GM19463 (cell line): ENCODE results near the gene ACTL8.

Source experiments
- ATAC-seq: cut with Tn5 transposase; IDR thresholded peaks from one replicate; pipeline ENCODE4 v1.9.1; 2021; ENCODE audit warnings: mild to moderate bottlenecking, moderate library complexity; ENCODE audit not compliant: unreplicated experiment

Gene ACTL8

DNA sequence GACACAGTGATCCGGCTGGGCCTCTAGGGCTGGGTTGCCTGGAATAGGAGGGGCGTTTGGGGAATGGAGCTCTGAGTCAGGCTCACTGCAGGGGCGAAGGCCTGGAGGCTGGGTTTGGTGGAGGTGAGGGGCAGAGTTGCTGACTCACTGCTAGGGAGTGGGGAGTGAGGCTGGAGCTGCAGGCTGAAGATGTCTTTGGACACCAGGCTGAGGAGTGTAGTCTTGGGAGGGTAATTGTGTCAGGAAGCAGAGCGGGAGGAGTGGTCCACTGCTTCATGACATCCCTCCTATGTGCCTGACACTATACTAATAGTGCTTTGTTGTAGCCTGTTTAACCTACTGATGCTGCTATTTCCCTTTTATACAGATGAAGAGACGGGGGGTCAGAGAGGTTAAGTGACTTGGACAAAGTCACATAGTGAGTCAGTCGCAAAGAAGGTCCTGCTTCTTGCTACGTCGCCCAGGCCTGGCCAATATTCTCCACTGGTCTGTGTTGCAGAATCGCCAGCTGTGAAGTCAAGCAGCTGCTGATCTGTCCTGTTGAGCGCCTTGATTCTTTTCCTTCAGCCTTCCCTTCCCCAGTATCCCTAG, 13.6 kb downstream of the ACTL8 start:
- no peak for ATAC-seq

DNA sequence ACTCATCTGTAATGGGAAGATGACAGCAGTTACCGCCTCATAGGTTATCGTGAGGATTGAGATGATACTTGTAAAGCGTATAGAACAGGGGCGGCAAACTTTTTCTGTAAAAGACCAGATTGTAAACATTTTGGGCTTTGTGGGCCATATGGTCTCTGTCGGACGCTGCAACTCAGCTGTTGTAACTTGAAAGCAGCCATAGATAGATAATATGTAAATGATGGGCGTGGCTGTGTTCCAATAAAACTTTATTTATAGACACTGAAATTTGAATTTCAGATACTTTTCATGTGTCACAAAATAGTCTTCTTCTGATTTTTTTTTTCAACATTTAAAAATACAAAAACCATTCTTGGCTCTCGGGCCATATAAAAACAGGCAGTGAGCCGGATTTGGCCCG, 15.8 kb downstream of the ACTL8 start:
- no peak for ATAC-seq

DNA sequence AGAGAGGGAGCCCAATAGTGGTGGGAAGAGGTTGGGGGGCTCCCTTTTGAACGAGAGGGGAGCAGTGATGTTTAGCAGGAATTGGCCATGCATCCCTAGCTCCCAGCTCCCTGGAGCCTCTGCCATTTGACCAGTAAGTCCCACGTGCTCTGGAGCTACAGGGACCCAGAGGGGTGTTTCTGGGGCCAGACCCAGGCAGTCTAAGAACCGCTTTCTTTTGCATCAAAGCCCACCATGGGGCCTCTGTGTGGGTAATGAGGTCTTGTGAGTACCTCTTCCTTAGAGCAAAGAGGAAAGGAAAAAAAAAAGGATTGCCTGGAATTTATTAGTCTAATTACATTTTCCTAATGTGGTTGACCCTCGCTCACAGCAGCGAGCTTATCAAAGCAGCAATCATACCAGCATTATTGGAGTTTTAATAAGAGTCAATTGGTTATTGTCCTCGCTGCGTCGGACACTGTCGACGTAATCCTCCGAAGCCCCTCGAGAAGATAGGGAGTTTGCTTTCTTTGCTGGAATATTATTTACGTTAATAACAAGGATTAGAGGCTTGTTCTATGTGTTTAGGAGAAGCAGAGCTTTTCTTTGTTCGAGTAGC, 17.6 kb downstream of the ACTL8 start:
- no peak for ATAC-seq

DNA sequence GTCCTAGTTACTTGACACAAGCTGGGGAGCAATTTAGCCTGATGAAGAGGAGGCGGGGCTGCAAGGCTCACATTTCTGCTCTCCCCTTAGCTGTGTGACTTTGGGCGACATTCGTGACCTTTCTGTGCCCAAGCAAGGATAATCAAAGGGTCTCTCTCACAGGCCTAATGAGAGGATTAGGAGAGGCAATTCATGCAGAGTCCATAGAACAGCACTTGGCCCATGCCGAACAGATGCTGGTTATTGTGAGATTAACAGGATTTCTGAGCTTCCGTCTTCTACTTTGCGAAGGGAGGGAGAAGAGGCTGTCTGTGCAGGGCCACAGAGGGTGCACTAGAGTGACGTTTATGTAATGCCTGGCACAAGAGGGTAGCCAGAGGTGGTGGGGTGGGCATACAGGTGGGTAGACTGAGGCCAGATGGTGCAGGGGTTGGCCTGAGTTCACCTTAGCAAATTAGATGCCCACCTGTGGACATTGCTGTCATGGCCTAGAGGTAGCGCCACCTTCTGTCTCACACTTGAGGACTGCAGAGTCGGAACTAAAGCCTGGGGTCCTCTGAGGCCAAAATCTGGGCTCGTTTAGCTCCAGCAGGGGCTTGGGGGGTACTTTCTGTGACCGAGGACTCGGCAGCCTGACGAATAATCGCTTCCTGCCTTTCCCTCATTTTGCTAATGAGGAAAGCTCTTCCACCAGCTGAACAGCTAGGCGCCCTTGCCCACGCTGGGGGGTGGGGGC, 18.6 kb downstream of the ACTL8 start:
- no peak for ATAC-seq

DNA sequence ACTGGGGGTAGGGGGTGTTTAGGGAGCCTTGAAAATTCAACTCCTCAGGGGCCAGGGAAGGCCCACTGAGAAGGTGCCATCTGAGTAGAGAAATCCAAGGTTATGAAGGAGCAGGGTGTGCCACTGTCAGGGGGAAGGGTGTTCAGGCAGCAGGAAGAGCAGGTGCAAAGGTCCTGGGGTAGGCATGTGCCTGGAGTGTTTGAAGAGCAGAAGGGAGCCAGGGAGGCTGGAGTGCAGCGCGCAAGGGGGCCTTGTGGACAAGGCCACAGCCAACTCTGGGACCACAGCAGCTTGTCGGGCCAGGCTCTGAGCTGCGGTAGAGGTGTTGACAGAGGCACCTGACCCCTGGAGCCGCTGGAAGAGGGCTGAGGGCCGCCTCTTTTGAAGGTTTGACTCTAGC, 19.3 kb downstream of the ACTL8 start:
- ATAC-seq = no peak

DNA sequence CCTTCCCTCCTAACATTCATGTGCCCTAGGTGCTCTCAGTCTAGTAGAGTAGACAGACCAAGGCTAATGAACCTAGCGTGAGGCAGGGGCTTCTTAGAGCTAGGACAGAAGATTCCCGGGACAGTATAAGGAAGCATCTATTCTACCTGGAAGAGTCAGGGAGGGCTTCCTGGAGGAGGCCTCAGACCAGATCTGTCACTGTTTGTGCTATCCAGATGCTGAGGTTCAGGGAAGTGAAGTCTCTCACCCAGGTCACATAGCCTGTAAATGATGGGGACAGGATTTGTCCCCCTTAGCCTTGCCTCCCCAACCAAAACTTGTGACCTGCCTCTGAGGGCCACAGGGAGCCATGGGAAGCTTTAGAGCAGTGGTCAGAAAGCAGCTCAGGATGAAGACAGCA, 20.7 kb downstream of the ACTL8 start:
- ATAC-seq = no peak

DNA sequence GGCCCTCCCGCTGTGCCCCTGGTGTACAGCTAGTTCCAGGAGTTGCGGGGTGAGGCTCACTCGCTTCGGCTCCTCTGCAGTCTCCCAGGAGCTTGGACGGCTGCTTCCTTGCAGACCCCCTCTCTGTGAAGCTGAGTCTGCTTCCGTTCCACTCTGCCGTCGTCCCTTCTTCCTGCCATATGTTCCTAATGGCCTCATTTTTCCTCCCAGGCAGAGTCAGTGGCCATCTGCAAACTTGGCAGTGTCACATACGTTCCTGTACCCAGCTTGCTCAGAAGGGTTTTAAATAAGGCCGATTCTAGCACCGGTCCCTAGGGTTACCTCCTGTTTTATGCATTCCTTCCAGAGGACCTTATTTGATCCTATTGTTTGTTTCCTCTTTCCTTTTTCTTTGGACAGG, 21.3 kb downstream of the ACTL8 start:
- no peak for ATAC-seq

DNA sequence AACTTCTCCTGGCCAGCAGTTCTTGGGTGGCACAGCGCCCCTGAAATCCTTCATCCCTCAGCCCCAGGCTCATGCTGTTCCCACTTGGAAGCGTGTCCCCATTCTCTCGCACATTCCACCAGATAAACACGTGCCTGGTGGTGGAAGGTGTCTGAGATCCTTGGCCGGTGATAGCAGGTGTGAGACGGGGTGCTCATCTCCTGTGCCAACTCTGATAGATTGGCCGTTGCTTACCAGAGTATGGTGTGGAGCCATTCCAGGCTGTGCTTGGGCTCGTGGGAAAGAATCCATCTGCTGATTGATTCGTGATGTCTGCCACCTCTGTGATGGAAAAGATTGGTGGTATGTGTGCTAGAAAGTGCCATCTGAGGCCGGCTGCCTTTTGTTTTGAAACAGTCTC, 22.2 kb downstream of the ACTL8 start:
- ATAC-seq = no peak

DNA sequence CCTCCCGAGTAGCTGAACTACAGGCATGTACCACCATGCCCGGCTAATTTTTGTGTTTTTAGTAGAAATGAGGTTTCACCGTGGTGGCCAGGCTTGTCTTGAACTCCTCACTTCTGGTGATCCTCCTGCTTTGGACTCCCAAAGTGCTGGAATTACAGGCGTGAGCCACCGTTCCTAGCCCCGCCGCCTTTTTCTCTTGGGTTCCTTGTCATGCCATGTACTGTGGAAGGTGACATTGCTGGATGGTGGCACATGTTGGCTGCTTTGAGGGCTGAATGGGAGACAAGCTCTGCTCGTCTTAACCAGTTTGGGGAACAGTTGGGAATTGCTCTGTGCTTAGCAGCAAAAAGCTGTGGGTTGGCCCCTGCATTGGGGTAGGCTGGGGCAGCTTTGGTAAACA, 22.7 kb downstream of the ACTL8 start:
- no peak for ATAC-seq

DNA sequence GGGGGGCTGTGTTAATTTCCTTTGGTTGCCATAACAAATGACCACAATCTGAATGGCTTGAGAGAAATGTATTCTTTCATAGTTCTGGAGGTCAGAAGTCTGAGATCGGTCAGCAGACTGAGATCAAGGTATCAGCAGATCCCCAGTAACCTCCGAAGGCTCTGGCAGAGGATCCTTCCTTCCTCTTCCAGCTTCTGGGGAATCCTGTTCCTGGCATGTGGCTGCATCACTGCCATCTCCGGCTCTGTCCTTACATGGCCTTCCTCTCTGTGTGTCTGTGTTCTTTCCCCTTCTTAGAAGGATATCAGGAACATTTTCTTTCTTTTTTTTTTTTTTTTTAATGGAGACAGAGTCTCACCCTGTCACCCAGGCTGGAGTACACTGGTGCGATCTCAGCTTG, 25.8 kb downstream of the ACTL8 start:
- no peak for ATAC-seq

DNA sequence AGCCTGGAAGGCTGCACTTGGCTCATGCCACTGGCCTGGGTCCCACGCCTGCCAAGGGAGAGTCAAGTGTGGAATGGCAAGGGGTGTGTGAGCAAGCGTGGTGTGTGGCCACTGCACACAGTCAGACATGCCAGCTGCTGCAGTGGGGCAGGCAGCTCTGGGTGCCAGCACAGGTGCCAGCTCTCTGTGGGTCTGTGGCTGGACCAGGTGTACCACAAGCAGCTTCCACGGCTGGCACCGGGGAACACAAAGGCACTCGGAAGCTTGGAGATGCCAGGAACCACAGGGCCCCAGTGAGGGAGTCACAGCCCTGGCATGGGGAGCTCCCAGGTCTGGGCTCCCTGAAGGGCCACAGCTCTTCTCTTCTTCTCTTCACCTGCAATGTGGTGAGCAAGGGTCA, 34.8 kb downstream of the ACTL8 start:
- no peak for ATAC-seq

DNA sequence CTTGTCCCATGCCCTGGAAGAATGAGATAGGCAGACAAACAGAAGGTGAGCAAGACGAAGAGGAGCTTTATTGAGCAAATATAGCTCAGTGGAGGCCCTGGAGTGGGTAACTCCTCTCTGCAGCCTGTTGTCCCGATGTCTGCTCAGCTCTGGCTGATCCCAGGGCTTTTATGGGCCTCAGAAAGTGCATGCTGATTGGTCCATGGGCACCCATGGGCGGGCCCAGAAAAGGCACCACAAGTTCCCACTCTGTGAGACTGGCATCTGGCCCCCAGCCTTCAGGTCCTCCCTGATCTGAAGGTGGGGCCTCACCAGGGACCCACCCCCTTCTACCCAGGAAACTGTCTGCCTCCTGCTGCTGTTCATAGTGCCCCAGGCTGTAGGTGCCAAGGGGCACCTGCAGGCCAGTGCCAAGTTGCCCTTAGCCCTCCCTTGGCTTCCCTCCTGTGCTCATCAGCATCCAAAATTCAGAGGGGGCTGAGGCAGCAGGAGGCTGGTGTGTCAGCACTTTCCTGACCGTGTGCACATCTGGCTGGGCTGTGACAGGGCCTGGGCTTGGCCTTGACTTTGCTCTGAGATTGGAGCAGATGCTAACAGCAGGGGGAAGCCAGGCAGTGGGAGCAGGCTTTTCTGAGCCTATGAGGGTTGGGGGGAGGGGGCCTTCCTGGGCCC, 35.4 kb downstream of the ACTL8 start:
- ATAC-seq = no peak

DNA sequence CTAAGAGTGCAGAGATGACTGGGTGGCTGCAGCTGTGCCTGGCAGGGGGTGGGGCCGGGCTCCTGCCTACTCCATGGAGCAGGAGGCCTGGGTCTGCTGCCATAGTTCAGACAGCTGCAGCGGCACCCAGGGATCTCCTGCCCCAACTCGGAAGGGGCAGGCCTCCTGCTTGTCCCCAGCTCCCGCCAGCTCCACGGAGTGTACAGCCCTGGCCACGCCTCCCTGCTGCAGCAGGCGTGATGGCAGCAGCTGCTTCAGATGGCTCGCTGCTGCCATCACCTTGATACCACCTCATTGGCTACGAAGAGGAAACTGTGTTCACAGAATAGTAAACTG, 35.9 kb downstream of the ACTL8 start:
- no peak for ATAC-seq

DNA sequence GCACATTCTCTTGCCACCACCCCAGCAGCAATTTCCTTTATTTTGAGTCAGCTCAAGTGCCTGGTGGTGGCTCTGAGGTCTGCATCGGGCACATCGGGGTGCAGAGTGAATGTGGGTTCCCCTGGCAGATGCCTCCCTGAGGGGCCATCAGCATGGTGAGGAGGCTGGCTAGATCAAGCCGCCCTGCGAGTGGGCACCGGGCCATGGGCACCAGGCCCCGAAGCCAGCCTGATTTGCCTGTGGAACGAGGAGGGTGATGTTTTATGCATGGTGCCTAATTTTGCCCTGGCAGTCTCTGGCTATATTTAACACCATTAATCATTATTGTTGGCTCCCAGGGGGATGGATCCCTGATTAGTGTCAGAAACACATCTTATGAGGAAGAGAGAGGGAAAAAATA, 36.3 kb downstream of the ACTL8 start:
- ATAC-seq = no peak

DNA sequence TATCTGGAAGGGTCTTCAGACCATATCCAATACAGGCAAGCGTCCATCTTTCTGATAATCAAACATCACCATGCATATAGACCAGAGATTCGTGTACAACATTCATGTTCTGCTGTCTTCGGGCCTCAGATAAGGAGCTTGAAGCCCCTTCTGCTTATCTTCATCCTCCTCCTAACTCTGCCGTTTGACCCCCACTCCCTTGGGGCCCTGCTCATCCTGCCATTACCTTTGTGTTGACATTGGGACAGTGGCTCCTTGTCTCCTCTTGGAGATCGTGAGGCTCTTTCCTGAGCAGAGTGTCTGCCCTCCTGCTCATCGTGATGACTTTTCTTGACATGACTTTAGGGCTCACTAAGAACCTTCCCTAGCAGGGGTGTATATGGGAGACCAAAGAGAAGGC, 37.3 kb downstream of the ACTL8 start:
- ATAC-seq = no peak

DNA sequence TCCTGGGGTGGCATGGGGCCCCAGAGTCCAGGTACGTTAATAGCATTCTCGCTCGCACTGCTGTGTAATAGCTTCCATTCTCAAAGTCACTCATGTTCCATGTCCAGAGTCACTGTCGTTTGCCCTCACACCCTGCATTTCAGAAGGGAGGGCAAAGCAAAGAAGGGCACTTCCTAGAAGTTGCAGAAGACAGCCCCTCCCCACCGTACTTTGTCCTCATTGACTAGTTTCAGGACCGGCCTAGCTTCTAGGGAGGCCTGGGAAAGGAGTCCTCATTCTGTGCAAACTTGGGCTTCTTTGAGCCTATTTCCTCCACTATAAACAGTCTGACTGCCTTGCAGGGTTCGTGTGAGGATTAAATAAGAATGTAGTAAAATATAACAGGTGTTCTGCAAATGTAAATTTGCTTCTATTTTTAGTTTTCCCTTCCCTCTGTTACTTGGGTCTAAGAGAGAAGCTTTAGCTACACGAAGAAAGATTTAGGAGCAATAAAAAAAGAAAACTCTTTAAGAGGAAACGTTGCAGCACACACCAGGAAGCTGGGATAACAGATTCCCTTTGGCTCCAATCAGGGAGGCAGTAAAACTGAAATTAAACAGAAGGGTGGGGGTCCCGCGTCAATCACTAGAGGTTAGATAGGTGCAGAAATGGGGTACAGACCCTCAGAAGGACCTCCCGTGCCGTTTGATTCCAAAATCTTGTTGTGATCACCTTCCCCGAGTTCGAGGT, 40.1 kb downstream of the ACTL8 start:
- ATAC-seq = no peak

DNA sequence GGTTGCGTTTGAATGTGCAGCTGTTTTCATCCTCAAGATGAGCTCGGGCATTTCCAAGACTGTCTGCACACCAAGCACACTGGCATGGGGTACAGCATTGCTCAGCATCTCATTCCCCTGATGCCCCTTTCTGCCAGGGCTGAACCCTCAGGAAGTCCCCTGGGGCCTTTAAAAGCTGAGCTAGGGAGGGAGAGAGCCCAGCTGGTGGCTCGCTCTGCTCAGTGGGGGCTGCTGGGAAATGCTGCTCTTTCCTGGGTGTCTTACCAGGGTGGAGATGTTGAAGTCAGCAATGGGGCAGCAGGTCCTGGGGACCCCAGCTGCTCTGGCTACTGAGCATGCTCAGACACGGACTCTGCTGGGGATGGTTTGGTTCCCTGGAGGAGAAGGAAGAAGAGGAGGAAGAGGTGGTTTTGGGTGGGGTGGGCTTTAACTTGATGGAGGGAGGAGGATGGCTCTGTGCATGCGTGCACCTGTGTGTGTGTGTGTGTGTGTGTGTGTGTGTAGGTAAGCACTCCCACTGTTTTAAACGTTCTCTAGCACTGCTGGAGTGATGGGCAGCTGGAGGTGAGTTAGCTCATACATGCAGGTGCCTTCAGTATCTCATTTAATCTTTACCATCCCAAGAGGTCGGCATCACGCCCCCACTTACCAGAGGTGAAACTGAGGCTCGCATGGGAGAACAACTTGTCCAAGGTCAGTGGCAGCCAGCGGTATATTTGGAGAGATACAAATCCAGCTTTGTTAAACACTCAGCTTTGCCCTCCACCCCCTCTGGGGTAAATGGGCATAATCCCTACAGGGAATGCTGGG, 40.9 kb downstream of the ACTL8 start:
- no peak for ATAC-seq

DNA sequence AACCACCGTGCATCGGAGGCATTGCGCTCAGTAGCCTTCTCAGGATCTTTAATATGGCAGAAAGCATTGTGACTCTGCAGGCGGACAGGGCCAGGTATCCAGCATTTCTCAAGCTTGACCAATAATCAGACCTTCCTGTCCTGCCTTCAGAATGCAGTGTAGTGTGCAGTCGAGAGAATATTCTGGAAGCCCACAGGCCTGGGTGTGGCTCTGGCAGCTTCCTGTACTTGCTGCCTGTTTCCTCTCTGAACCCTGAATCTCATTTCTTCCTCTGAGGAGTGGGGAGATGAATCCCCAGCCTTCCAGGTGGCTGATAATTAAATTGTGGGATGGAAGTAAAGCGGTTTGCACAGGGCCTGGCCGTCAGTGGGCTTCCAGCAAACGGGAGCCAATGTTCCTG, 42.3 kb downstream of the ACTL8 start:
- no peak for ATAC-seq

DNA sequence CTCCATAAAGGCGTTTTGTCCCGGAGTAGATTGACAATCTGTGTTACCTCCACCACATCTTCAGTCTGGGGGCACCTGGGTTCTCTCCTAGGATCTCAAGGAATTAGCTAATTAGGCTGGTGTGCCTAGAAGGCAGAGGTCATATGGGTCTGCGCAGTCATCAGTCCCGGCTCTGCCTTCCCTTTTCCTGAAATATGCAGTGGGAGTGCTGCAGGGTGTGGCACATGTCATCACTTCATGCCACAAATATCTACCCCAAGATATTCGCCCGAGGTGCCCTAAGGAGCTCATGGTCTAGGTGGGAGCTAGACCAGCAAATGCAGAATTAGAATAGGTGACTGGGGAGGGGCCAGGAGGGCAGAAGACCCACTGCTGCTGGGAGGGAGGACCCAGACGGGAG, 42.9 kb downstream of the ACTL8 start:
- no peak for ATAC-seq

DNA sequence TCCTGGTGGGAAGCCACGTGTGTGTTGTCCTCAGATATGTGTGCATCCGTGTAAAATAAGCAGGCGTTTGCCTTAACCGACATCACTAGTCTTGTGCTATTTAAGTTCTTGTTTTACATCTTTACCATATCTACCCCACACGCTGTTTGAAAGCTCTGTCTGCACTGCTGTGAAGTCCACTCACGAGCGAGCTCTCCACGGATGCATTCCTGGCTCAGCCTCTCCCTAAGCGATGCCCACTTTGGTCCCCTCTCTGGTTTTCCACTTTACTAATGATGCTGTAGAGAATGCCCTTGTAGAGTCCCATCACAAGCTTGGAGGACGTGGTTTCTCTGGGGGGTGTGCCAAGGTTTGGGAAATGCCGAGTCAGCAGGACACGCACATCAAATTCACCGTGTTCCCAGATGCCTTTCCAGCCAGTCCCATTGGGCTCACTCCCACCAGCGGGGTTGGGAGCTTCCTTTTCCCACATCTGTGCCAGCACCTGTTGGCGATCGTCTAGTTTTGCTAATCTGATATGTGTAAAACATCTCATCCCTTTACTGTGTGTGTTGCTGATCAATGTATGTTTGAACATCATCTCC, 43.8 kb downstream of the ACTL8 start:
- no peak for ATAC-seq
